Activated CD4-positive, alpha-beta T cell treated with anti-CD3 and anti-CD28 coated beads for 36 hours (primary cell): ENCODE results near the gene WWTR1. TPM values are rescaled to one million over a fixed set of nuclear protein-coding genes. Genes with fewer than 3 reads are reported as not detected.

Experiments used
- ATAC-seq: fragments of 200-7000 bp; cut with Tn5 transposase; one replicate; pipeline ENCODE4 v1.10.0; 2021; ENCODE audit warnings: mild to moderate bottlenecking, moderate library complexity
- CTCF ChIA-PET: fragments of 350-600 bp; sonication (Branson Sonifier 250); formaldehyde crosslinking; loops from one replicate; lab custom pipeline; 2021; ENCODE audit warnings: antibody characterized with exemption; lab: Charles Lee
- POLR2A ChIA-PET: fragments of 350-600 bp; sonication (Branson Sonifier 250); formaldehyde crosslinking; loops from one replicate; lab custom pipeline; 2021; ENCODE audit warnings: antibody characterized with exemption, inconsistent platforms; lab: Charles Lee
- DNase-seq: peaks from one replicate; pipeline ENCODE4 v3.0.0-alpha.2; 2020
- H3K27ac Mint-ChIP-seq: one replicate; pipeline ENCODE4 v1.8.0; 2021; ENCODE audit warnings: mixed read lengths
- H3K27me3 Mint-ChIP-seq: one replicate; pipeline ENCODE4 v1.8.0; 2021; ENCODE audit warnings: mixed read lengths
- H3K36me3 Mint-ChIP-seq: one replicate; pipeline ENCODE4 v1.8.0; 2021; ENCODE audit warnings: low read depth, mixed read lengths
- H3K4me1 Mint-ChIP-seq: one replicate; pipeline ENCODE4 v1.8.0; 2021; ENCODE audit warnings: mixed read lengths
- H3K4me3 Mint-ChIP-seq: one replicate; pipeline ENCODE4 v1.8.0; 2021; ENCODE audit warnings: mild to moderate bottlenecking, moderate library complexity, mixed read lengths
- H3K9me3 Mint-ChIP-seq: one replicate; pipeline ENCODE4 v1.8.0; 2021; ENCODE audit warnings: low read depth, mixed read lengths
- intact Hi-C, 2 experiments: fragments of 100-400 bp; cut with DNase I in 1 of 2; cut with micrococcal nuclease in 1 of 2; formaldehyde crosslinking; loops; one replicate each; pipeline versions ENCODE4 v1.14.2 to v1.15.1; 2022 to 2024; cut with DNase I, micrococcal nuclease
- total RNA-seq, 2 experiments: library from RNA; stranded (reverse); gene quantifications; one replicate each; pipeline ENCODE4 v1.2.3, GENCODE V29; 2021

WWTR1 gene
- total RNA-seq, 2 experiments from 2014 or later: 0.46 to 0.54 TPM

GRCh38 chr3:149527531-149528339, 130.1 kb downstream of the WWTR1 start:
- POLR2A ChIA-PET: no interaction called here
- CTCF ChIA-PET: interaction anchor here (0.5 to 0.9 kb wide), 3 partner anchors 22 to 245 kb away, joined by 3 to 4 read pairs (median 3); no protein-coding TSS in a partner anchor
- intact Hi-C loops: no loop called here
- H3K27ac Mint-ChIP-seq: no peak overlapping the region
- DNase-seq (no peak), ATAC-seq (no peak)
- peaks cover 3% of the 10 kb centered on the region for H3K27me3 Mint-ChIP-seq
- H3K4me3 Mint-ChIP-seq: no peak overlapping the region
- H3K4me1 Mint-ChIP-seq: peaks cover 4% of the 10 kb centered on the region
- no peaks in the 10 kb centered on the region for H3K36me3 Mint-ChIP-seq
- no peaks in the 10 kb centered on the region for H3K9me3 Mint-ChIP-seq

GRCh38 chr3:149523512-149524299, 134.1 kb downstream of the WWTR1 start:
- ChIA-PET POLR2A (interaction anchor here (0.6 kb wide), 1 partner anchor 29 kb away, joined by 3 read pairs; no protein-coding TSS in a partner anchor), CTCF (interaction anchor here (0.7 to 1.1 kb wide), 2 partner anchors 163 to 284 kb away, joined by 3 read pairs; no protein-coding TSS in a partner anchor)

GRCh38 chr3:149519912-149520311, 137.9 kb downstream of the WWTR1 start:
- Mint-ChIP-seq H3K4me1 (no peaks in the 10 kb centered on the region), H3K9me3 (no peaks in the 10 kb centered on the region), H3K36me3 (no peaks in the 10 kb centered on the region), H3K27ac (no peak overlapping the region), H3K4me3 (no peak overlapping the region), H3K27me3 (no peaks in the 10 kb centered on the region)
- no peak for DNase-seq
- intact Hi-C loops: no loop called here
- ATAC-seq: no peak
- POLR2A ChIA-PET: no interaction called here
- CTCF ChIA-PET: interaction anchor here (1.1 to 1.3 kb wide), 2 partner anchors 11 to 251 kb away, joined by 4 to 6 read pairs; no protein-coding TSS in a partner anchor

More at GRCh38 chr3:149523512-149524299, 134.1 kb downstream of the WWTR1 start:
- Mint-ChIP-seq H3K9me3 (no peaks in the 10 kb centered on the region), H3K36me3 (no peaks in the 10 kb centered on the region), H3K27me3 (no peaks in the 10 kb centered on the region), H3K4me1 (no peaks in the 10 kb centered on the region), H3K27ac (no peak overlapping the region), H3K4me3 (no peak overlapping the region)
- ATAC-seq: no peak
- no peak for DNase-seq
- intact Hi-C loops: no loop called here

GRCh38 chr3:149516920-149517319, 140.9 kb downstream of the WWTR1 start:
- Mint-ChIP-seq H3K4me3 (no peak overlapping the region), H3K9me3 (no peaks in the 10 kb centered on the region), H3K4me1 (peaks cover 6% of the 10 kb centered on the region), H3K27ac (no peak overlapping the region), H3K36me3 (no peaks in the 10 kb centered on the region), H3K27me3 (peaks cover 9% of the 10 kb centered on the region)
- intact Hi-C loops: no loop called here
- ATAC-seq (no peak), DNase-seq (no peak)
- ChIA-PET CTCF (interaction anchor here (0.6 kb wide), 1 partner anchor 170 kb away, joined by 3 read pairs; no protein-coding TSS in a partner anchor), POLR2A (no interaction called here)

GRCh38 chr3:149515249-149515648, 142.6 kb downstream of the WWTR1 start:
- CTCF ChIA-PET: interaction anchor here (0.7 kb wide), 1 partner anchor 30 kb away, joined by 3 read pairs; no protein-coding TSS in a partner anchor
- POLR2A ChIA-PET: no interaction called here
- no peak overlapping the region for H3K27ac Mint-ChIP-seq
- H3K9me3 Mint-ChIP-seq: no peaks in the 10 kb centered on the region
- DNase-seq: no peak
- no peak for ATAC-seq
- intact Hi-C loops: no loop called here
- no peak overlapping the region for H3K4me3 Mint-ChIP-seq
- peaks cover 17% of the 10 kb centered on the region for H3K27me3 Mint-ChIP-seq
- H3K4me1 Mint-ChIP-seq: peaks cover 6% of the 10 kb centered on the region
- H3K36me3 Mint-ChIP-seq: no peaks in the 10 kb centered on the region

GRCh38 chr3:149514471-149514870, 143.4 kb downstream of the WWTR1 start:
- Mint-ChIP-seq H3K36me3 (no peaks in the 10 kb centered on the region), H3K4me3 (no peak overlapping the region), H3K27ac (no peak overlapping the region), H3K27me3 (peaks cover 17% of the 10 kb centered on the region), H3K9me3 (no peaks in the 10 kb centered on the region), H3K4me1 (peaks cover 6% of the 10 kb centered on the region)
- intact Hi-C loops: loop anchor here in 1 of 2 experiments (5.0 kb wide), 1 partner anchor 293 kb away; no protein-coding TSS in a partner anchor
- ATAC-seq (no peak), DNase-seq (no peak)
- ChIA-PET POLR2A (no interaction called here), CTCF (interaction anchor here (0.7 kb wide), 1 partner anchor 29 kb away, joined by 3 read pairs; no protein-coding TSS in a partner anchor)

GRCh38 chr3:149512073-149512782, 145.6 kb downstream of the WWTR1 start:
- H3K9me3 Mint-ChIP-seq: no peaks in the 10 kb centered on the region
- ATAC-seq: peak; percentile 57
- CTCF ChIA-PET: interaction anchor here (0.7 to 1.0 kb wide), 5 partner anchors 11 to 296 kb away, joined by 3 to 7 read pairs (median 5); no protein-coding TSS in a partner anchor
- no peak overlapping the region for H3K4me3 Mint-ChIP-seq
- DNase-seq: peak; percentile 56
- no peak overlapping the region for H3K27ac Mint-ChIP-seq
- H3K36me3 Mint-ChIP-seq: no peaks in the 10 kb centered on the region
- POLR2A ChIA-PET: no interaction called here
- peaks cover 17% of the 10 kb centered on the region for H3K27me3 Mint-ChIP-seq
- H3K4me1 Mint-ChIP-seq: peaks cover 17% of the 10 kb centered on the region
- intact Hi-C loops: loop anchor here (1.0 to 5.0 kb wide), 4 partner anchors 205 to 297 kb away; no protein-coding TSS in a partner anchor

GRCh38 chr3:149511040-149511626, 146.7 kb downstream of the WWTR1 start:
- POLR2A ChIA-PET: no interaction called here
- CTCF ChIA-PET: interaction anchor here (0.6 to 1.0 kb wide), 2 partner anchors 16 to 30 kb away, joined by 3 to 4 read pairs; no protein-coding TSS in a partner anchor
- Mint-ChIP-seq H3K4me3 (no peak overlapping the region), H3K27ac (no peak overlapping the region), H3K36me3 (no peaks in the 10 kb centered on the region), H3K4me1 (peaks cover 17% of the 10 kb centered on the region), H3K27me3 (peaks cover 21% of the 10 kb centered on the region), H3K9me3 (no peaks in the 10 kb centered on the region)
- ATAC-seq (no peak), DNase-seq (no peak)
- intact Hi-C loops: loop anchor here in 1 of 2 experiments (5.0 kb wide), 1 partner anchor 296 kb away; no protein-coding TSS in a partner anchor

- H3K4me3 Mint-ChIP-seq: no peak overlapping the region
- H3K36me3 Mint-ChIP-seq: no peaks in the 10 kb centered on the region
- CTCF ChIA-PET: interaction anchor here (0.6 to 1.0 kb wide), 3 partner anchors 9 to 95 kb away, joined by 3 to 4 read pairs (median 3); no protein-coding TSS in a partner anchor
- intact Hi-C loops: loop anchor here in 1 of 2 experiments (5.0 kb wide), 1 partner anchor 297 kb away; no protein-coding TSS in a partner anchor
- DNase-seq (no peak), ATAC-seq (no peak)
- H3K27ac Mint-ChIP-seq: no peak overlapping the region
- POLR2A ChIA-PET: no interaction called here
- peaks cover 21% of the 10 kb centered on the region for H3K27me3 Mint-ChIP-seq
- peaks cover 17% of the 10 kb centered on the region for H3K4me1 Mint-ChIP-seq
- no peaks in the 10 kb centered on the region for H3K9me3 Mint-ChIP-seq
These were observed 147.3 kb downstream of the WWTR1 start for GRCh38 chr3:149510480-149510879.

GRCh38 chr3:149509526-149509925, 148.3 kb downstream of the WWTR1 start:
- no peak for DNase-seq
- Mint-ChIP-seq H3K36me3 (no peaks in the 10 kb centered on the region), H3K9me3 (no peaks in the 10 kb centered on the region), H3K4me1 (peaks cover 17% of the 10 kb centered on the region), H3K4me3 (no peak overlapping the region), H3K27me3 (peaks cover 21% of the 10 kb centered on the region), H3K27ac (no peak overlapping the region)
- ATAC-seq: no peak
- ChIA-PET CTCF (interaction anchor here (0.5 to 1.0 kb wide), 4 partner anchors 8 to 321 kb away, joined by 3 read pairs; no protein-coding TSS in a partner anchor), POLR2A (no interaction called here)
- intact Hi-C loops: no loop called here
